Cardiac septum (tissue), 1 donor: ENCODE data around the gene RACGAP1. TPM values are rescaled to one million over a fixed set of nuclear protein-coding genes. Genes with fewer than 3 reads are reported as not detected.

Experiments
- DNase-seq: peaks from one replicate; pipeline ENCODE4 v3.0.0-alpha.2; 2020; ENCODE audit warnings: low spot score
- intact Hi-C: fragments of 100-400 bp; cut with DNase I; formaldehyde crosslinking; loops from one replicate; pipeline ENCODE4 v1.14.0; 2022
- total RNA-seq: library from RNA; stranded (reverse); fragmentation: NEBNext Ultra II Directional; extraction: Animal tissue kit (Norgen Biotek cat#: 25700); gene quantifications from one replicate; pipeline ENCODE4 v1.2.1, GENCODE V29; 2021
- donor health status: DM: no; HTN: no; CAD: no.

RACGAP1 gene
- total RNA-seq, 1 donor from 2014 or later = 2.6 TPM

GRCh38 chr12:50057000-50057841, 31.9 kb upstream of the RACGAP1 start, which contains the start of gene ASIC1:
TSS of gene ASIC1 (plus strand) at chr12:50057596. CDS start at chr12:50058767, 1,171 bp downstream.
- DNase-seq = no peak
- intact Hi-C loops = loop anchor here (1.0 to 5.0 kb wide), 4 partner anchors 18 to 280 kb away; no protein-coding TSS in a partner anchor

DNA sequence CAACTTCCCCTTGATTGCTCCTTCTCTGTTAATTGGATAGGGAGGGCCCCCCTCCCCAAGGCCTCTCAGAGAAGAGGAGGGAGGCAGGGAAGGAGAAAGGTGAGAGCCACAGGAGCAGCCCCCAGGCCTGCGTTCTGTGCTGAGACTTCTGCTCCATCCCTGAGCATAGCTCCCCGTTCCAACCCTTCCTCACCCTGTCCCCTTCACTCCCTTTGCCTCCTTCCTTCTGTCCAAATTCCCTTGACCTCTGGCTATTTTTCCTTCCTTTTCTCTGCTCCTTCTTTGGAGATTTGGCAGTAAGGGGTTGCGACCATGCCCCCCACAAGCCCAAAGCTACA, 31.3 kb upstream of the RACGAP1 start:
- no peak for DNase-seq
- intact Hi-C loops = loop anchor here (1.0 to 5.0 kb wide), 4 partner anchors 17 to 279 kb away; no protein-coding TSS in a partner anchor

- intact Hi-C loops = loop anchor here (1.0 to 5.0 kb wide), 4 partner anchors 17 to 279 kb away; no protein-coding TSS in a partner anchor
- DNase-seq = no peak
Measured at GRCh38 chr12:50055831-50056638, 30.7 kb upstream of the RACGAP1 start.

- no peak for DNase-seq
- intact Hi-C loops = no loop called here
Measured at GRCh38 chr12:50053583-50053982, 28.3 kb upstream of the RACGAP1 start.

- no peak for DNase-seq
- intact Hi-C loops = no loop called here
Measured at GRCh38 chr12:50052964-50053363, 27.7 kb upstream of the RACGAP1 start.

DNA sequence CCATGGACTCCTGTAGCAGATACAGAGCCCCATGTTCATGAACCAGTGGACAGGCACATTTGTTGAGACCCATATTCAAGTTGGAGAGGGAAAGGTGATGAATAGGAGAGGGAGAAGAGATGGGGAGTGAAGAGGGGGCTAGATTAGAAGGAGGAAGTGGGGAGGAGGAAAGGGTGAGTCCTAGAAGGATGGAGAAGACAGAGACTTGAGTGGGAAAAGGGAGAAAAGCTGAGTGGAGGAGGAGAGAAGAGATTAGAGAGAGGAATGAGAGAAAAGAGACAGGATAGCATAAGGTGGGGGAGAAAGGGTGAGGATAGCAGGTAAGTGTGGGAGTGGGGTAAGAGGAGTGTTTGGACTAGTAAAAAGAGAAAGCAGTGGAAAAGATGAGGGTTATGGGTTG, 27.2 kb upstream of the RACGAP1 start:
- intact Hi-C loops = no loop called here
- DNase-seq = no peak

DNA sequence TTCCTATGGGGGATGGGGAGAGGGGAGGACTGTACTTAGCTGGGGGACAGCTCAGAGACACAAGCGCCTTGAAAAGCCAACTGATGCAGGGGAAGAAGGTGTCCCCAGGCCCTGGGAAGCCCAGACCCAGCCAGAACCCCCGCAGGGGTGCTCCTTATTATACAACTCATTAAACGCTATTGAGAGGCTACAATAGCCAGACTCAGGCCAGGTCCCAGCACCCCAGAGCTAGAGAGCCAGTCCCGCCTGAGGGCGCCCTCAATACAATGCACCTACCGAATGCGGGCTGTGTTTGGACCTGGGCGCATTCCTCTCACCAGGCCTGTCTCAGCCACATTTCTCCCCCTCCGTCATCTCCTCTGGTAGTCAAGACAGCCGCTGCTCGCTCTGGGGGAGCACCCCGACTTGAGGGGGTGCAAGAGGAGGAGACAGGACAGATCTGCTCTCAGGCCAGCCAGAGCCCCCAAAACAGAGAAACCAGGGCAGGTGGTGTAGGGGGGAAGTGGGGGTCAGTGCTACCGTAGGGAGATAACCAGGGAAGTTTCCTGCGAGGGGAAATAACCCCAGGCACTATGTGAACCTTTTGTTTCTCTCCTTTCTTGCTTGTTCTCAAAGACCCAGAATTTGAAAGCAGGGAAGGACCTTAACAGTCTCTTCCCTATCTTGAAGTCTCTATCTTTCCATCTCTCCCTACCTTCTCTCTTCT, 26.0 kb upstream of the RACGAP1 start:
- DNase-seq = no peak
- intact Hi-C loops = no loop called here

DNA sequence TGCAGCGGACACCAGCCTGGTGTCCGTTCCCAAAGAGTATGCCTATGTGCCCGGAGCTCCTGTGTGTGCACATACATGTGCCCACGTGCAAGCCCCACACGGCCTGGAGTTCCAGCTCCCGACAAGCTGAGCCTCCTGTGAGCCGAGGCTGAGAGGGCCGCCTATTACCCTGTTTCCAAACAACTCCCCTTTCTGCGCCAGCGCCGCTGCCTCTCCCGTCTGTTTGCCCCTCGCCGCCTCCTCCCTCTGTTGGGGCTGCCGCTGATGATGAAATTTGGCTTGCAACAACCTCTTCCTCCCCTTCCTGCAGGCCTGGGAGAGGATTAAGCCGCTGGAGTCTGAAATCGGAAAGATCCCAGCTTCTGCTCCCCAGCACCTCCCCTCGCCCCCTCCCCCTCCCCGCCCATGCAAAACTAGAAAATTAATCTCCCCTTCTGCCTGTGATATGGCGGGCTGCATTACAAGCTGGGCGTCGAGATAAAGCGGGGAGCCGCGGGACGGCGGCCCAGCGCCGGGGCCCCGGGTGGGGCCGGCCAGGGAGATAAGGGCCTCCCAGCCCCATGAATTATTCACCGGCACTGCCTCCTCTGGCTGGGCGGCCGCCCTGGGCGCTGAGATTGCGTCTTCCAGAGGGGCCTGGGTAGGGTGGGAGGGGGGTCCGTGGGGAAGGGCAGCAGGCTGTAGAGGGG, 25.3 kb upstream of the RACGAP1 start:
- DNase-seq = no peak
- intact Hi-C loops = no loop called here

DNA sequence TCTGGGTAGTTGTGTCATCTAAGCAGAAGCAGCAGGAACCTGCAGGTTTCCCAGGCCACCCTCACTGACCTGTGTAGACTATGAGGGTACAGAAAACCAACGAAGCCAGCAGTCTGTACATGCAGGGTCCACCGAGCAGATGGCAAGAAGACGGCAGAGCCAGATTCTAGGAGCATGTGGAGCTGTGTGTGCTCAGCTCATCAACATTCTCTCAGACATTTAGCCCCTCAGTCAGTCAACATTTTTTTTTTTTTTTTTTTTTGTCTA, 24.8 kb upstream of the RACGAP1 start:
- intact Hi-C loops = no loop called here
- DNase-seq = no peak

GRCh38 chr12:50049254-50050118, 24.2 kb upstream of the RACGAP1 start:
- intact Hi-C loops = no loop called here

DNA sequence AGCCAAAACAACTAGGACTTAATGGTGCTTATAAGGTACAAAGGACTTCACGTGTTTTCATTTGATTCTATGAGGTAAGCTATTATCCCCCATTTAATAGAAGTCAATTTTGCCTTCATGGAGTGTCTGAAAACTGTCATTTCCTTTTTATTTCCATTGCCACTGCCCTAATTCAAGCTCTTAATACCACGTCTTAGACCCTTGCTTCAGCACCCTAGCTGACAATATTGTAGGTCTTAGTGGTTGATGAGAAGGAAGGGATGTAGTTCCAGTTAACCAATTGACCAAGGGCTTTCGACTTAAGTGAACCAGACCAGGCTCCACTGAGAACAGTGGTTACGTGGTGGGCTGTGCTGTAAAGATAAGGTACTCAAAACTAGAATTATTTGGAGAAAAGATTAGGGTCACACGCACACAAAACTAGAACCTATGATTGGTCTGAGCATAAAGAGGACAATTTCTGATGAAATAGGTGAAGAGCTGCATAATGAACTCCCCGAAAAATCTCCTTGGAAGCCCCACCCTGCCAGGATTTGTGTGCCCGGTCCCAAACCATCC, 22.5 kb upstream of the RACGAP1 start:
- DNase-seq = no peak
- intact Hi-C loops = no loop called here

More at GRCh38 chr12:50049254-50050118, 24.2 kb upstream of the RACGAP1 start:
- DNase-seq = no peak

- intact Hi-C loops = no loop called here
- no peak for DNase-seq
Measured at GRCh38 chr12:50043854-50044253, 18.6 kb upstream of the RACGAP1 start.

- no peak for DNase-seq
- intact Hi-C loops = no loop called here
Measured at GRCh38 chr12:50043308-50043707, 18.0 kb upstream of the RACGAP1 start.

DNA sequence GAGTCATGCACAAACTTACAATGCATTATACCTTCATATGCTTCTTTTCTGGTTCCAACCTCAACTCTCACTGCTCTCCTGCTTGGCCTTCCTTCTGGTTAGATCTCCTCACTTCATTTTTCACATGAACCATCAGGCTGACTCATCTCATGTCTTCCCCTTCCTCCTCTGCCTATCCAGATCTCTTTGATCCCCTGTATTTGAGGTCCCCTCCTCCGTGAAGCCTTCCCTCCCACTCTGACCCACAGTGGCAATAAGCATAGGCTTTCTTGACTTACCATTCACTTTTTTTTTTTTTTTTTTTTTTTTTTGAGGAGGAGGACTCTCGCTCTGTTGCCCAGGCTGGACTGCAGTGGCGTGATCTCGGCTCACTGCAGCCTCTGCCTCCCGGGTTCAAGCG, 17.4 kb upstream of the RACGAP1 start:
- intact Hi-C loops = no loop called here
- no peak for DNase-seq

GRCh38 chr12:50041962-50042361, 16.7 kb upstream of the RACGAP1 start:
- DNase-seq = no peak
- intact Hi-C loops = no loop called here

DNA sequence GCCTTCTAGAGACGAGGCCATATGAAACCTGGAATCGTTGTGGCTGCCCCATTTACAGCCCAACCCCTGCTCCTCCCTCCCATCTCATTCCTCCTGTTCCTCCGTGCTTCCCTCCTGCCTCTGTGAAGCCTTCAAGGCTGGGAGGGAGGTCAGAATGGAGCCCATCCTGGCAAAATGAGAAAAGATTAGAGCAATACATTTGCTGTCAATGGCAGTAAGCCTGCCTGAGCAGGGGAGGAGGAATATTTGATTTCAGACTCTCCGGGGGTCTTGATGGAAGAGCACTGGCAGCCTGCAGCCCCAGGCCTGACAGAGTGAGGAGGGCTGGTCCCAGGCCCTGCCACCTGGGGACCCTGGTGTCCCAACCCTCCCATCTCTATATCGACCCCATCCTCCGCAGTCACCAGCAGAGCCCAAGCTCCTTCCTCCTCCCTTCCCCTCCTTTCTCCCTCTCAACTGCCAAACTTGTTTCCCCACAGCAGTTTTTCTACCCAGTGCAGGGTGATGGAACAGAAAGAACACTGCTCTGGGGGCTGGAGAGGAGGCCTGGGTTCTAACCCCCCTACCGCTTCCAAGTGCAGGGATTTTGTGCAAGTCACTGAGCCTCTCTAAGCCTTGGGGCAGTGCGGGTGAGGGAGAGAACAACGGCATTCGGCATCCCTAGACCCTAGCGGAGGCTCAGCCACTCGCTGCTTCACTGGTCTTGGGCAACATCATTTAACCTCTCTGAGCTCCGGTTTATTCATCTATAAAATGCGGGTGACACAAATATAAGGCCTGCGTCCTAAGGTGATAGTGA, 16.0 kb upstream of the RACGAP1 start:
- no peak for DNase-seq
- intact Hi-C loops = no loop called here

GRCh38 chr12:50040657-50041056, 15.4 kb upstream of the RACGAP1 start:
- DNase-seq = no peak
- intact Hi-C loops = no loop called here
